NCI-H1092 treated with DMSO at 0.1 percent for 48 hours (cell line): ENCODE results near the gene CLEC9A.

Experiments
- DNase-seq: peaks from one replicate; lab custom pipeline; 2025; lab: John Stamatoyannopoulos, UW

The CLEC9A gene

GRCh38 chr12:10067264-10067663 lies 36.8 kb downstream of the CLEC9A start:
- no peak for DNase-seq

DNA sequence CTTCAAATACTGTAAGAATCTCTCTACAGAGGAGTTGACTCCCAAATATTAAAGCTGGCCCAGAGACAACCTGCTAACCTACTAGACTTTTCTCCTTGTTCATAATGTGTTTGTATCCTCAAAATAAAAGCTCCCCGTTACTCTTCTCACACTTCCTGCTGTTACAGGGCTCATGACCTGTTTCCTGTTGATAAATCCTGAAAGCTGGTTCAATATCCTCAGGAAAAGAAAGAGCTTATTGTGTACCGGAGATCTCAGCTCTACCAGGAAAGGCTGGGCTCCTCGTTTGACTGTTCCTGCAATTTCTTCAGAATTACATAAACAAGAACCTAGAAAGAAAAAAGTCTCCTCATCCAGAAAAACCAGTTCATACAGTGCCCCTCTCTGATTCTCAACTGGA lies 37.5 kb downstream of the CLEC9A start:
- no peak for DNase-seq

GRCh38 chr12:10068644-10069043 lies 38.2 kb downstream of the CLEC9A start:
- no peak for DNase-seq

- DNase-seq, result no peak
These were observed 38.6 kb downstream of the CLEC9A start for GRCh38 chr12:10069099-10069498.

- no peak for DNase-seq
These were observed 39.5 kb downstream of the CLEC9A start for GRCh38 chr12:10069976-10070375.

DNA sequence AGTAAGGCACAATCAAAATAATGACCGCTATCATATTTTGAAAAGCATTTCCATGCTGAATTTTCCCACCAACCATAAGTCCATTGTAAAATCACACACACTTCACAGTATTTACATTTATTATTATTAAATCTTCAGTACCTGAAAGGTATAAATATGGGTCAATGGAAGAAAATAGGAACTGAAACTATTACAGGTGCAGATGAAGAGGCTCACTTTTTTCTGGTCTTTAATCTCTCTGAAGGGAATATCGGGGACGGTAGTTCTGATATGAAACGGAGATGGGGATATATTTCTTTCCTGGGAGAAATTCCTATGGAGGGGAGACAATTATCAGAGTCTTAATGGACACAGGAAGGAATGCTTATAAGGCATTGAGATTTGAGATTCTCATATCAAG lies 39.9 kb downstream of the CLEC9A start:
- no peak for DNase-seq

GRCh38 chr12:10072131-10072530 lies 41.6 kb downstream of the CLEC9A start:
- DNase-seq, result no peak

- DNase-seq, result no peak
These were observed 42.8 kb downstream of the CLEC9A start for GRCh38 chr12:10073261-10073660.

DNA sequence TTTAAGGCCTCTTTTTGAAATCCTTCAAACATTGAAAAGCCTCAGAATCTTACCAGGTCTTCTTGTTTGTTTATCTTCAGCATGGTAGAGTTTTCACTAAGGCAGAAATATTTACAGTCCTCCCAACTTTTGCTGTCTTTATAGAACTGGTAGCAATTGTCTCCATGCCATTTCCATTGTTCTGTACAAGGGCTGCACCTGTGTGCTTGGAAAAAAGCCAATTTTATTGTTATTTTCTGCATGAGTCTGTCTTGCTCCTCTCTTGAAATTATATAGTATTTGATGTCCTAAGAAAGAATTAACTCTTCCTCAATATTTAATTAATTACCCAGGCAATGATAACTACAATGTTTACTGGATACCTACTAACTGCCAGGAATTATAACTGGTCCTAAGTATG lies 45.0 kb downstream of the CLEC9A start:
- DNase-seq, result no peak

- no peak for DNase-seq
These were observed 51.8 kb downstream of the CLEC9A start for GRCh38 chr12:10082117-10082874.

GRCh38 chr12:10084733-10085132 lies 54.3 kb downstream of the CLEC9A start:
- DNase-seq, result no peak

DNA sequence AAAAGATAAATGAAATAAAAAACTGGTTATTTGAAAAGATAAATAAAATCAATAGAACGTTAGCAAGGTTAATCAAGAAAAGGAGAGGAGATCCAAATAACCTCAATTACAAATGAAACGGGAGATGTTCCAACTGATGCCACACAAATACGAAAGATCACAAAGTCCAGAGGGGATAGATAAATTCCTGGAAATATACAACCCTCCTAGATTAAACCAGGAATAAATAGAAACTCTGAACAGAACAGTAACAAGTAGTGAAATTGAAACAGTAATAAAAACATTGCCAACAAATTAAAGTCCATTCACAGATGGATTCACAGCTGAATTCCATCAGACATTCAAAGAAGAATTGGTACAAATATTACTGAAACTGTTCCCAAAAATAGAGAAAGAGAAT lies 55.9 kb downstream of the CLEC9A start:
- DNase-seq, result no peak

DNA sequence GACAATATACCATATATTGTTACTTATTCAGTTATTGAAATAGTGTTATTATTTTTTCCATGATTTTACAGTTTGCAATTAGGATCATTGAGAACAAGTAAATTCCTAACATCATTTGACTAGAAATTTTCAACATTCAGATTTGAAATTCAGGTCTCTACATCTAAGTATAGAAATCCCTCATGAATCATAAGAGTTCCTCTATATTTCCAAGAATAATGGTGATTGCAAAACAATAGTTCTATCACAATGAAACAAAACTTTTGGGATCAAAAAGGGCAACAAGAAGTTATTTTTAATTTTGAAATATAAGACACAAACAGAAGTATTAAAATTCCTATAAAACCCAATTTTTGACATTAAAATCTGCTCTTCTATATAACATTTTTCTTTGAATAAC lies 57.5 kb downstream of the CLEC9A start:
- no peak for DNase-seq

DNA sequence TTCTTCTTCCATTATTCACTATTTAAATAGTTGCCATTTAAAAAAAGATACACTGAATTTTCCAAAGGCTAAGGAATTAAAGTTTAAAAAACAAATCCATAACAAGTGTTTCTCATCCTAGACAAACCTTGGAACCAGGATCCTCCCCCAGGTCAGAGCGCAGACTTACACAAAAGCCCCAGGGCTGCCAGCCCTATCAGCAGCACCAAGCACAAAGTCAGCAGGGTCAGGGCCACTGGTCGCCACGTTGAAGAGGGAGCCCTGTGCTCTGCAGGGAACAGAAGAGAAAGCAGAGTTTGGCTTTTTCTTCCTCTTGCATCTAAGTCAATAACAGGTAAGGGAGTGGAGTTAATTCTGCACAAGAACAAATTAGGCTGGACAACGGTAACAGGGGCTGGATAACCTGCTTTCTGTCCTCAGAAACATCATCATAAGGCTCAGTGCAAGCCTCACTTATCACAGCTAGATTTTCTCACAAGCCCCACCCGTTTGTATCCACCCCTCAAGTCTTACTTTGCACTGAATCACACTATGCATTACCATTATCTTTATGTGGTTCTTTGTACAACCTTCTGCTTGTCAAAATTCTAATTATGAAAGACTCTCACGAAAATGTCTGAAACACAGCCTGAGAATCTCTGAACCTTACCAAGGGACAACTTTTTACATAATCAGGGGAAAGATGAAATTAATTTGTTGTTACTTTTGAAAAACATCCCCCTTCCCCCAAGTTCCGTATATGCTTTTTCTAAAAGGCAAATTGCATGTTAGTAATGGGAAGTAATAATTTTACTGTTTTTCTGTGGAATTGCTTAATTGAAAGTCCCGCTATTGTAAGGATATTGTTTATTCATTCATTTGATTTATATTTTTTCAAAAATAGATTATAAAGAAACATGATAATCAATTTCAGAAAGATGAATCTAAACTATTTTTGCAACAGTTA lies 58.7 kb downstream of the CLEC9A start:
- DNase-seq, result no peak

GRCh38 chr12:10094646-10095395 lies 64.3 kb downstream of the CLEC9A start:
- no peak for DNase-seq

DNA sequence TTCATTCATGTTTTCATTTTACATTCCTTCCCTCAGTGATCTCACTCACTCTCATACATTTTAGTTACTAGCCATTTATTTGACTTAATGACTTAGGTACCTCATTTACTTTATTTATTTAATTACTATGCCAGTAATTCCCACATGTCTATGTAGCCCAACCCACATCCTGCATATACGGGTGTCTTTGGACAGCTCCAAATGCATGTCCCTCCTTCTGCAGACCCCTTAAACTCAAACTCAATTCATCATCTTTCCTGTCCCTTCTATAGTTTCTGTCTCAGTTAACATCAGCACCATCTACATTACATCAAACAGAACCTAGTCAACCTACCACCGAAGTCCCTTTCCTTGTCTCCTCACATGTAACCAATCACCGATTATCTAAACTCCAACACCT lies 65.5 kb downstream of the CLEC9A start:
- no peak for DNase-seq

DNA sequence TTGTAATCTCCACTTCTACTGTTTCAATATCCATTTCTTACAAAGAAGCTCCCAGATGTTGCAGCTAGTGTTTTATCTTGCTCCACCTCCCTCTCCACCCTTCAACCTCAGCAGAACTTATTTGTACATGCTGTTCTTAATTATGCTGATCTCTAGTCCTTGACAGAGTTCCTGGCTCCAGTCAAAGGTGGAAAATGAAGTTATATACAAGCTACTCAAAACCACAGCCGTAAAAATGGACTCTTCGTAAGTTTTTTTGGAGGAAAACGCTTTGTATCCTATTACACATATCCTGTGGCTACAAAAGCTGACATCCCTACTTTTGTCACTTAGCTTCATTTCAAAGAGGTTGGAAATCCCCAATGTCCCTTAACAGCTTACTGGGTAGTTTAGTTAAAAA lies 67.0 kb downstream of the CLEC9A start:
- DNase-seq, result no peak

DNA sequence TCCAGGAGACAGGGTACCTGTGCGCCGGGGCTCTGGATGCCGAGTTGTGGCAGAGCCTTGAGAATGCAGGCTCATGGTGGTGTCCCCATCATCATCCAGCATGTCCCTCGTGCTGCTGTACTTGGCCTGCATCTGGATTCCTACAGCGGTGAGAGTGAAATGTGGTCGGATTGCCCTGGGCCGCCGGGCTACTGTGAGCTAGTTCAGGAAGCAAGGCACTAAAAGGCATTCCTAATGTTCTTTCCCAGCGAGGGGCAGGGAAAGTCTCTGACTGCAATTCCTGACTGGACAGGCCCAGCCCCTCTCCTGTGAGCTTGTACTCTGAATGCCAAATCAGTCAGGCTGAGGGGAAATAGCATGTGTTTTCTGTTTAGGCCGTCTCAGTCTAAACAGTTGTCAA lies 68.3 kb downstream of the CLEC9A start, which contains the start of gene CLEC1A:
Gene CLEC1A (minus strand): TSS at position 195 of the 400 bp plus-strand sequence. CDS start 63 bp downstream, at position 132.
- DNase-seq, result no peak

- no peak for DNase-seq
These were observed 70.6 kb downstream of the CLEC9A start for GRCh38 chr12:10101042-10101579.

- DNase-seq, result no peak
These were observed 71.3 kb downstream of the CLEC9A start for GRCh38 chr12:10101648-10102220.

- DNase-seq, result no peak
These were observed 71.8 kb downstream of the CLEC9A start for GRCh38 chr12:10102322-10102721.
